HG03139 (cell line): ENCODE measurements around the gene SLC25A10.

Experiments used
- ATAC-seq: cut with Tn5 transposase; IDR thresholded peaks from one replicate; pipeline ENCODE4 v1.9.1; 2021; ENCODE audit not compliant: unreplicated experiment

The SLC25A10 gene

GRCh38 chr17:81705518-81706231, 6.4 kb upstream of the SLC25A10 start:
- ATAC-seq: no peak

- no peak for ATAC-seq
Measured at GRCh38 chr17:81706232-81706611, 5.9 kb upstream of the SLC25A10 start.

GRCh38 chr17:81706757-81707624, 5.1 kb upstream of the SLC25A10 start:
- ATAC-seq: no peak

GRCh38 chr17:81707725-81708646, 4.1 kb upstream of the SLC25A10 start:
- no peak for ATAC-seq

- ATAC-seq: no peak
Measured at GRCh38 chr17:81708739-81709185, 3.3 kb upstream of the SLC25A10 start.

- ATAC-seq: no peak
Measured at GRCh38 chr17:81710514-81711308, 1.4 kb upstream of the SLC25A10 start.

GRCh38 chr17:81712468-81713003, 452 bp downstream of the SLC25A10 start:
- peak; percentile 7 for ATAC-seq

GRCh38 chr17:81713004-81713555, 996 bp downstream of the SLC25A10 start:
- ATAC-seq: no peak

- no peak for ATAC-seq
Measured at GRCh38 chr17:81713556-81714411, 1.7 kb downstream of the SLC25A10 start.

GRCh38 chr17:81714412-81715106, 2.5 kb downstream of the SLC25A10 start:
- ATAC-seq: no peak

- ATAC-seq: no peak
Measured at GRCh38 chr17:81715107-81715871, 3.2 kb downstream of the SLC25A10 start.

GRCh38 chr17:81715872-81716673, 4.0 kb downstream of the SLC25A10 start:
- no peak for ATAC-seq

- no peak for ATAC-seq
Measured at GRCh38 chr17:81716674-81716996, 4.6 kb downstream of the SLC25A10 start.

GRCh38 chr17:81717049-81717765, 5.1 kb downstream of the SLC25A10 start:
- ATAC-seq: no peak

- ATAC-seq: no peak
Measured at GRCh38 chr17:81717766-81718089, 5.6 kb downstream of the SLC25A10 start.
